ENCODE results near the gene ZNF778. TPM values are rescaled to one million over a fixed set of nuclear protein-coding genes. Genes with fewer than 3 reads are reported as not detected.

Gene ZNF778
- total and polyA plus RNA-seq, 2 of the 13 experiments (the other 11 are each of a cell fraction or from before 2014, with no cell fraction given) = 3.8 to 7.2 TPM

DNA sequence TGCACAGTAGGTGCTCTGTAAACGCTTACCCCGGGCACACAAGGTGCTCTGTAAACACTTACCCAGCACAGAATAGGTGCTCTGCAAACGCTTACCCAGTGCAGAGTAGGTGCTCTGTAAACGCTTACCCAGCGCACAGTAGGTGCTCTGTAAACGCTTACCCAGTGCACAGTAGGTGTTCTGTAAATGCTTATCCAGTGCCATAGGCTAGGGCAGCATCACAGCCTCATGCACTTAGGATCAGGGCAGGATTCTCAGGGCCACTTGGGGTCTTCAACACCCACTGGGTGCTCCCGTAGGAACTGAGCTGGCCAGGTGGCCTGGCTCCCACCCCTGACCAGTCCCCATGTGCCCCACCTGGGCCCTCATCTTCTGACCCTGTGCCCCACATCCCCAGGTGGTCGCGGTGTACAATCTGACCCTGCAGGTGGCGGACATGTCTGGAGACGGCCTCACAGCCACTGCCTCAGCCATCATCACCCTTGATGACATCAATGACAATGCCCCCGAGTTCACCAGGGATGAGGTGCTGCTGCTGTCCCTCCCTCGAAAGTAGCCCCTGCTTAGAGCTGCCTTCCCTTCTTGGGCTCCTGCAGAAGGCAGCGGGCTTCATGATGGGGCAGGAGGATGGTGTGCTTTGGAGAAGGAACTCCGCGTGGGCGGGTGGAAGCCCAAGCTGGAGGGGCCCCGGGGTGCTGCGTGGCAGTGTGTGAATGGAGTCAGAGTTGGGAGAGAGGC lies 30.3 kb upstream of the ZNF778 start (continued):
- TF ChIP-seq ATF7 (IDR thresholded peaks at IDR 0.05) (no peak), ATF7 (CRISPR knock-in tag; IDR thresholded peaks at IDR 0.05) (0 out of 2 replicates have a peak, but pooled peaks have one; percentile 40), ZNF274 (CRISPR knock-in tag; IDR thresholded peaks at IDR 0.05) (no peak), POLR2A (IDR thresholded peaks at IDR 0.05; ENCODE audit: insufficient read depth in 1 of 2, low read depth in 2 of 2, low read length in 2 of 2) (no peak), YEATS2 (CRISPR knock-in tag; IDR thresholded peaks at IDR 0.05; ENCODE audit: borderline replicate concordance) (no peak), ZNF484 (CRISPR knock-in tag; IDR thresholded peaks at IDR 0.05; ENCODE audit: borderline replicate concordance, low read depth) (no peak), NR1H2 (CRISPR knock-in tag; IDR thresholded peaks at IDR 0.05; ENCODE audit: borderline replicate concordance, low read depth) (no peak), PPARG (CRISPR knock-in tag; conservative IDR thresholded peaks at IDR 0.05) (no peak), SOX13 (IDR thresholded peaks at IDR 0.05) (no peak), SOX13 (CRISPR knock-in tag; conservative IDR thresholded peaks at IDR 0.05 in 1 of 2, IDR thresholded peaks at IDR 0.05 in 1 of 2) (no peak), KDM6A (CRISPR knock-in tag; IDR thresholded peaks at IDR 0.05; ENCODE audit: low read depth) (no peak), ZNF17 (CRISPR knock-in tag; IDR thresholded peaks at IDR 0.05) (no peak), MED1 (CRISPR knock-in tag; IDR thresholded peaks at IDR 0.05) (peak; percentile 25; the same call in 1 of the 2 replicates)
- TF ChIP-seq, protein P1, sequence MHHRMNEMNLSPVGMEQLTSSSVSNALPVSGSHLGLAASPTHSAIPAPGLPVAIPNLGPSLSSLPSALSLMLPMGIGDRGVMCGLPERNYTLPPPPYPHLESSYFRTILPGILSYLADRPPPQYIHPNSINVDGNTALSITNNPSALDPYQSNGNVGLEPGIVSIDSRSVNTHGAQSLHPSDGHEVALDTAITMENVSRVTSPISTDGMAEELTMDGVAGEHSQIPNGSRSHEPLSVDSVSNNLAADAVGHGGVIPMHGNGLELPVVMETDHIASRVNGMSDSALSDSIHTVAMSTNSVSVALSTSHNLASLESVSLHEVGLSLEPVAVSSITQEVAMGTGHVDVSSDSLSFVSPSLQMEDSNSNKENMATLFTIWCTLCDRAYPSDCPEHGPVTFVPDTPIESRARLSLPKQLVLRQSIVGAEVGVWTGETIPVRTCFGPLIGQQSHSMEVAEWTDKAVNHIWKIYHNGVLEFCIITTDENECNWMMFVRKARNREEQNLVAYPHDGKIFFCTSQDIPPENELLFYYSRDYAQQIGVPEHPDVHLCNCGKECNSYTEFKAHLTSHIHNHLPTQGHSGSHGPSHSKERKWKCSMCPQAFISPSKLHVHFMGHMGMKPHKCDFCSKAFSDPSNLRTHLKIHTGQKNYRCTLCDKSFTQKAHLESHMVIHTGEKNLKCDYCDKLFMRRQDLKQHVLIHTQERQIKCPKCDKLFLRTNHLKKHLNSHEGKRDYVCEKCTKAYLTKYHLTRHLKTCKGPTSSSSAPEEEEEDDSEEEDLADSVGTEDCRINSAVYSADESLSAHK (CRISPR knock-in tag; IDR thresholded peaks at IDR 0.05; ENCODE audit: borderline replicate concordance) = no peak
- TF ChIP-seq, protein P2, sequence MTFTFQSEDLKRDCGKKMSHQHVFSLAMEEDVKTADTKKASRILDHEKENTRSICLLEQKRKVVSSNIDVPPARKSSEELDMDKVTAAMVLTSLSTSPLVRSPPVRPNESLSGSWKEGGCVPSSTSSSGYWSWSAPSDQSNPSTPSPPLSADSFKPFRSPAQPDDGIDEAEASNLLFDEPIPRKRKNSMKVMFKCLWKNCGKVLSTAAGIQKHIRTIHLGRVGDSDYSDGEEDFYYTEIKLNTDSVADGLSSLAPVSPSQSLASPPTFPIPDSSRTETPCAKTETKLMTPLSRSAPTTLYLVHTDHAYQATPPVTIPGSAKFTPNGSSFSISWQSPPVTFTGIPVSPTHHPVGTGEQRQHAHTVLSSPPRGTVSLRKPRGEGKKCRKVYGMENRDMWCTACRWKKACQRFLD (CRISPR knock-in tag; IDR thresholded peaks at IDR 0.05; ENCODE audit: borderline replicate concordance) = no peak
- TF ChIP-seq, protein P3, sequence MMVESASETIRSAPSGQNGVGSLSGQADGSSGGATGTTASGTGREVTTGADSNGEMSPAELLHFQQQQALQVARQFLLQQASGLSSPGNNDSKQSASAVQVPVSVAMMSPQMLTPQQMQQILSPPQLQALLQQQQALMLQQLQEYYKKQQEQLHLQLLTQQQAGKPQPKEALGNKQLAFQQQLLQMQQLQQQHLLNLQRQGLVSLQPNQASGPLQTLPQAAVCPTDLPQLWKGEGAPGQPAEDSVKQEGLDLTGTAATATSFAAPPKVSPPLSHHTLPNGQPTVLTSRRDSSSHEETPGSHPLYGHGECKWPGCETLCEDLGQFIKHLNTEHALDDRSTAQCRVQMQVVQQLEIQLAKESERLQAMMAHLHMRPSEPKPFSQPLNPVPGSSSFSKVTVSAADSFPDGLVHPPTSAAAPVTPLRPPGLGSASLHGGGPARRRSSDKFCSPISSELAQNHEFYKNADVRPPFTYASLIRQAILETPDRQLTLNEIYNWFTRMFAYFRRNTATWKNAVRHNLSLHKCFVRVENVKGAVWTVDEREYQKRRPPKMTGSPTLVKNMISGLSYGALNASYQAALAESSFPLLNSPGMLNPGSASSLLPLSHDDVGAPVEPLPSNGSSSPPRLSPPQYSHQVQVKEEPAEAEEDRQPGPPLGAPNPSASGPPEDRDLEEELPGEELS (CRISPR knock-in tag; IDR thresholded peaks at IDR 0.05) = 0 out of 2 replicates have a peak, but pooled peaks have one; percentile 18
- TF ChIP-seq, protein P4, sequence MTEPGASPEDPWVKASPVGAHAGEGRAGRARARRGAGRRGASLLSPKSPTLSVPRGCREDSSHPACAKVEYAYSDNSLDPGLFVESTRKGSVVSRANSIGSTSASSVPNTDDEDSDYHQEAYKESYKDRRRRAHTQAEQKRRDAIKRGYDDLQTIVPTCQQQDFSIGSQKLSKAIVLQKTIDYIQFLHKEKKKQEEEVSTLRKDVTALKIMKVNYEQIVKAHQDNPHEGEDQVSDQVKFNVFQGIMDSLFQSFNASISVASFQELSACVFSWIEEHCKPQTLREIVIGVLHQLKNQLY (CRISPR knock-in tag; IDR thresholded peaks at IDR 0.05) = no peak
- TF ChIP-seq, protein P5, sequence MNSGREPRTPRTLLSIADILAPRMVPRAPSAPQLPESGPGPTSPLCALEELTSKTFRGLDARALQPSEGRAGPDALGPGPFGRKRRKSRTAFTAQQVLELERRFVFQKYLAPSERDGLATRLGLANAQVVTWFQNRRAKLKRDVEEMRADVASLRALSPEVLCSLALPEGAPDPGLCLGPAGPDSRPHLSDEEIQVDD (CRISPR knock-in tag; IDR thresholded peaks at IDR 0.05; ENCODE audit: borderline replicate concordance) = 0 out of 2 replicates have a peak, but pooled peaks have one; percentile 41
- TF ChIP-seq, protein P6, sequence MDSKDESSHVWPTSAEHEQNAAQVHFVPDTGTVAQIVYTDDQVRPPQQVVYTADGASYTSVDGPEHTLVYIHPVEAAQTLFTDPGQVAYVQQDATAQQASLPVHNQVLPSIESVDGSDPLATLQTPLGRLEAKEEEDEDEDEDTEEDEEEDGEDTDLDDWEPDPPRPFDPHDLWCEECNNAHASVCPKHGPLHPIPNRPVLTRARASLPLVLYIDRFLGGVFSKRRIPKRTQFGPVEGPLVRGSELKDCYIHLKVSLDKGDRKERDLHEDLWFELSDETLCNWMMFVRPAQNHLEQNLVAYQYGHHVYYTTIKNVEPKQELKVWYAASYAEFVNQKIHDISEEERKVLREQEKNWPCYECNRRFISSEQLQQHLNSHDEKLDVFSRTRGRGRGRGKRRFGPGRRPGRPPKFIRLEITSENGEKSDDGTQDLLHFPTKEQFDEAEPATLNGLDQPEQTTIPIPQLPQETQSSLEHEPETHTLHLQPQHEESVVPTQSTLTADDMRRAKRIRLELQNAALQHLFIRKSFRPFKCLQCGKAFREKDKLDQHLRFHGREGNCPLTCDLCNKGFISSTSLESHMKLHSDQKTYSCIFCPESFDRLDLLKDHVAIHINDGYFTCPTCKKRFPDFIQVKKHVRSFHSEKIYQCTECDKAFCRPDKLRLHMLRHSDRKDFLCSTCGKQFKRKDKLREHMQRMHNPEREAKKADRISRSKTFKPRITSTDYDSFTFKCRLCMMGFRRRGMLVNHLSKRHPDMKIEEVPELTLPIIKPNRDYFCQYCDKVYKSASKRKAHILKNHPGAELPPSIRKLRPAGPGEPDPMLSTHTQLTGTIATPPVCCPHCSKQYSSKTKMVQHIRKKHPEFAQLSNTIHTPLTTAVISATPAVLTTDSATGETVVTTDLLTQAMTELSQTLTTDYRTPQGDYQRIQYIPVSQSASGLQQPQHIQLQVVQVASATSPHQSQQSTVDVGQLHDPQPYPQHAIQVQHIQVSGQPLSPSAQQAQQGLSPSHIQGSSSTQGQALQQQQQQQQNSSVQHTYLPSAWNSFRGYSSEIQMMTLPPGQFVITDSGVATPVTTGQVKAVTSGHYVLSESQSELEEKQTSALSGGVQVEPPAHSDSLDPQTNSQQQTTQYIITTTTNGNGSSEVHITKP (CRISPR knock-in tag; IDR thresholded peaks at IDR 0.05; ENCODE audit: low read depth) = no peak

Data from HepG2 (cell line).